NOMO-1 treated with dmso at 0.1 percent for 144 hours (cell line): ENCODE data around the gene RFXANK.
"Not testable (repeated sequence)": the region's sequence is repeated elsewhere in the genome, so short reads cannot be mapped to it uniquely, and the experiment has no call there.

Source experiments
- DNase-seq: peaks from one replicate; lab custom pipeline; 2025; ENCODE audit not compliant: unreplicated experiment; lab: John Stamatoyannopoulos, UW

The RFXANK gene

DNA sequence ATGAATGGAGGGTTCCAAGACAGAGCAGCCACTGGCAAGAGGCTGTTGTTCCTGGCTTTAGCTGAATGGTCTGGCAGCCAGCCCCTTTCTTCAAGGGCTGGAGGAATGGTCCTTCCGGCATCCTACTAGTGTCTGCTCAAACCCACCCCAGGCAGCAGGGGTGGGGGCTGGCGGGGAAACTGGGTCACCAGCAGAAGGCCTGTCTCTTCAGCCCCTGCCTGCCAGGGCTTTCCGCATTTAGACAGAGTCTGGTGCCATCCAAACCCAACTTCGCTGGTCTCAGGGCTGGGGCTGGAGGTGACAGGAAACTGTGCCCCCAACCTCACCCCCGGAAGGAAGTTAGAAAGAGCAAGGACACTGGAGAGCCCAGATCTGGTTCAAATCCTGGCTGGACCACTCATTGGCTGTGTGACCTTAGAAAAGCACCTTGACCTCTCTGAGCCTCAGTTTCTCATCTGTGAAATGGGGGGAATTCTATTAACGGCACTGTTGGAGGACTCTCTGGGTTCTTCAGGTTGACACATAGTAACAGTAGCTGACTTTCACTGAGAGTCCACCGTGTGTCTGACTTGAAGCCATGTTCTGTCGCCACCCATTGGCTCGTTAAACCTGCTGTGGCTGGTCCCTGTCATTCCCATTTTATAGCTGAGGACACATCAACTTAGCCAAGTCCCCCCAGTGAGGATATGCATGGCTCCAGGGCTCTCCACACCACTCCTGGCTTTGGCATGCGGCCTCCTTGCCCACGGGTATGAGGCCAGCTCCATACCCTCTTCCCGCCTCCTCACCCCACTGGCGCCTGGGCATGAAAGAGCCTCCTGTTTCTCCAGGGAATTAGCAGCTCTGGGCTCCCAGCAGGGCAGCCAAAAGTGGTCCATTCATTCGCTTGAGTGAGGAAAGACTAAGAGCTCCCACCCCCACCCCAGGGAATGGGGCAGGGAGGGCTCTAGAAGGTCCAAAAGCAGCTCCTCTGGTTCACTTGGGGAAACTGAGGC lies 13.7 kb downstream of the RFXANK start:
- no peak for DNase-seq

DNA sequence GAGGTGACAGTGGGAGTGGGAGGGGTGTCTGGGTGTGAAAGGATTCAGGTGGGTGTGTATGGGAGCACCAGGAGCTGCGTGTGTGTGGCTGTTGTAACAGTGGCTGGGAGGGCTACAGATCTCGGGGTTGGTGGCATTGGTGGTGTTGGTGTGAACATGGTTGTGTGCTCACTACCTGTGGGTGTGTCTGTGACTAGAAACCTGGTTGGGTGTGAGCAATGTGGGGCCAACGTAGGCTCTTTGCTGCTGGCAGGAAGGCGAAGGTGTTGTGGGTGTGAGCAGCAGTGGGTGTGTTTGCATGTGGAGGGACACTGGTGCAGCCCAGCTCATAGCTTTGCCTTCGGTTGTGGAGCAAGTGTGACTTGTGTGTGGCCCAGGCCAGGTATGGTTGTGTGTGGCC lies 14.9 kb downstream of the RFXANK start:
- no peak for DNase-seq

DNA sequence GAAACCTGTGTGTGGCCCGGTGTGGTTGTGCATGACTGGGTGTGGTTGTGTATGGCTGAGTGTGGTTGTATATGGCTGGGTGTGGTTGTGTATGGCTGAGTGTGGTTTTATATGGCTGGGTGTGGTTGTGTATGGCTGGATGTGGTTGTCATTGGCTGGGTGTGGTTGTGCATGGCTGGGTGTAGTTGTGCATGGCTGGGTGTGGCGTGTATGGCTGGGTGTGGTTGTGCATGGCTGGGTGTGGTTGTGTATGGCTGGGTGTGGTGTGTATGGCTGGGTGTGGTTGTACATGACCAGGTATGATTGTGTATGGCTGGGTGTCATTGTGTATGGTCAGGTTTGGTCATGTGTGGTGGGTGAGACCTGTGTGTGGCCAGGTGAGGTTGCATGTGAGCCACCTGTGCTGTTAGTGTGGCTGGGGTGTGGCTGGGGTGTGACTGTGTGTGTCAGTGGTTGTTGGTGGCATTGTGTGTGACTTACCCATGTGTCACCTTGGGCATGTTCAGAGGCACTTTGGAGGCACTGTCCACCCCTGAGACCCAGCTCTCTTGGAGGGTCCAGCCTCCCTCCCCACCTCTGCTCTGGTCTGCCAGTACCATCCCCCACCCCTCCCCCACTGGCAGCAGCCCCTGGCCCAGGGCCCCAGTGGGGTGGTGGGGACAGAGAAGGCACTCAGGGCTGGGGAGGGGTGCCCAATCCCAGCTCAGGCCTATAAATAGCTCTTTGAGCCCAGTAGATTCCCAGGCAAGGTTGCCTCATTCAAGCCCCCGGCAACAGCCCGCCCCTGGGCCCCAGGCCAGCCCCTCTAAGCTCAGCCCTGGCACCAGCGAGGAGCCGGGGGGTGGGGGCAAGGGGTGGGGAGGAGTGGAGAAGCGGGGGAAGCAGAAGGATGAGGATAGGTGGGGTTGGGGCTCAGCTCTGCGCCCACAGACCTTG lies 15.8 kb downstream of the RFXANK start:
- DNase-seq, result no peak

DNA sequence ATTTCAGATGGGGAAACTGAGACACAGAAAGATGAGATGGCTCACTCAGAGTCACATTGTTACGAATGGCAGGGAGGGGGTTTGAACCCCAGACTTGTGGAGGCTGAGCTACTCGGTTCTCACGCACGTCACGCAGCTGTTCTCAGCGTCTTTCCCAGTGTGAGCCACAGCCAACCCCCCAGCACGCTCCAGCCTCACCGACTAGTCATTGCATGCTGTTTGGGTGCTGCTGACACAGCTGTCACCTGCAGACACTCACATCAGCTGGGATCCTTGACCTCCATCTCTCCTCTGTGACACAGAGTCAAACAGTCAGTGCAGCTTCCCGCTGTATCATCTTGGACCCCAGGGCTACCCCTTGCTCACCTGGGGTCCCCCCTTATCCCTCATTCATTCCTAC lies 17.3 kb downstream of the RFXANK start:
- DNase-seq, result no peak

DNA sequence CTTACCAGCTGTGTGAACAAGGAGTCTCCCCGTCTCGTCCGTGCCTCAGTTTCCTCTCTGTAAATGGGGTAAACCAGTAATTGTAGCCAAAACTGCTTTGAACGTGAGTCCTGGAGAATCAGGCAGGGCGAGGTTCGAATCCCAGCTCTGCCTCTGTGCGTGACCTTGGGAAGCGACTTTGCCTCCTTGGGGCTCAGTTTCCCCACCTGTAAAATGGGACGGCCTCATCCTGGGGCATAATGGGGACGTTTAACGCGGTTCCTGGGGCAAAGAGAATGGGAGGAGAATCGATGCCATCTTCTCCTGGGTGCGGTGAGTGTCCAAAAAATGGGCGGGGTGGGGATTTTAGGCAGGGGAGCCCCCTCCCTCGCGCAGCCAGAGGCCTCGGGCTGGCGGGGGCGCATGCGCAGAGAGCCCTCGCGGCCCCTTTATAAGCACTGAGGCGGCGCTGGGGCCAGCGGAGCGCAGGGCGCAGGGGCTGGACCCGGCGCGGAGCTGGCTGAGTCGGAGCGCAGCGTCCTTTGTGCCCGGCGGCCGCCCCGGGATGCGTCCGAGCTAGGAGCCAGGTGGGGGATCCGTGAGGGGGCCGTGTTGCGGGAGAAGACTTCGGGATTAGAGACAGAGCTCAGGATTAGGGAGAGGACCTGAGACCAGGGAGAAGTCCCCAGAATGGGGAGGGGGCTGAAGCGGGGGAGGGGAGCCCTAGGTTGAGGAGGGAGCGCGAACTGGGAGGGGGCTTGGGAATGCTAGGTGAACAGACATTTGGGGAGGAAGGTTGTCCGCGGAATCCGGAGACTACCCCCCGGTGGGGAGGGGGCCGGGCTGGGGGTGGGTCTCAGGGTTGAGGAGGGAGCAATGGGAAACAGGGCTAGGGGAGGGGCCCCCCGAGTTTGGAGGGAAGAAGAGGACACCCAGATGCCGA lies 19.7 kb downstream of the RFXANK start, which contains the start of gene NCAN:
Gene NCAN, plus strand, starts transcription at position 460 of the 922 bp plus-strand sequence. CDS start 4,996 bp downstream, outside the sequence.
- no peak for DNase-seq

DNA sequence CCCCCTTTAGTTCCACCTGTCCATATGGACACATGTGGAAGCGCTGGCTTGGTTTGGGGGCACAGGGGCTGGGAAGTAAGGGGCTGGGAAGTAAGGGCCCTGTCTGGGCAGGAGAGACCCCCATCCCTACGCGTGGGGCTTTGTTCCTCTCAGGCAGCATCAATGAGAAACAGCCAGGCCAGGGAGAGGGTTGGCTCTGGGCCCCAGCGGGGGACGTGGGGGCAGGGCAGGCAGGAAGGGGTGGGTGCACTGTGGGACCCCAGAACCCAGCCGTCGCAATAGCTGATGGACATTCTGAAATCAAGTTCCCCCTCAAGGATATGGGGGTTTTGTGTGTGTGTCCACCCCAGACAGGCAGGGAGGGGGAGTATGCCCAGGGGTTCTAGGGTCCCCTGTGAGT lies 20.9 kb downstream of the RFXANK start:
- DNase-seq, result no peak

DNA sequence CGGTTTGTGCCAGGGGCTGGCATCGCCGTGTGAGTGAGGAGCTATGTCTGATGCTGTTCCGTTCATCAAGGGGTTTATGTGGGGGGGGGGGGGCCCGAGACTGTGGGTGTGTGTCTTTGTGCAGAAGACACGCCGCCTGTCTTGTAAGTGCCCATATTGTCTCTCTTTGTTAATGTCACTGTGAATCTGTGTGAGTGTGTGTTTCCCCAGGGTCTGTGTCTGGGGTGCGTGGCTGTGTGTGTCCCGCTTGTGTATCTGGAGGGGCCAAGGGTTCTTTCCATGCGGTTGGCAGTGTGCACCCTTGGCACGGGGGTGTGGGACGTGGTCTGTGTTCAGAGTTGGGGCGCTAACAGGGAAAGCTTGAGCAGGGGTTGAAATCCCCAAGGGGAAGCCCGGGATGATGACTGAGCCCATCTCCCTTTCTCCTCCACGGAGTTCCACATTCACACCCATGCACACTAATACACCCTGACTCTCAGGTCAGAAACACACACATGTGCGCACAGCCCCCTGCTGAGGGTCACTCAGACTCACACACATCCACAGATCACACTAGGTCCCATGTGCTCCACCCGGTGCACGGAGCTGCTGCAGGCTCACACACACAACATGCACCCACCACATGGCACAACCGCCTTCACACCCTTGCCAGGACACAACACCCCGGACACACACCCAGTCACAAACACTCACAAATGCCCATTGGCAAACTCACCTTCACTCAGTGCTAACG lies 21.5 kb downstream of the RFXANK start:
- no peak for DNase-seq

DNA sequence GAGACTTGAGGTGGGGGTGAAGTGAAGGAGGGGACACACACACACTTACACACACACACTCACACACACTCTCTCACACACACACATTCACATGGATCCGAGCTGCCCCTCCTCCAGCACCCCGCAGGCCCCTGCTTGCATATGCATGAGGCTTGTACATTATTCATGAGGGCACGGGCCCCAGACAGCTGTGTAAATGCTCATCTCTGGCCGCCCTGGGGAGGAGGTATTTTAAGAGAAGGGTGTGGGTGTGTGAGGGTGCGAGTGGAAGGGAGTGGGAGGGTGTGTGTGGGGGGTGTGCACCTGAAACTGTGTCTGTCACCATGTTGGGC lies 22.1 kb downstream of the RFXANK start:
- DNase-seq, result no peak

DNA sequence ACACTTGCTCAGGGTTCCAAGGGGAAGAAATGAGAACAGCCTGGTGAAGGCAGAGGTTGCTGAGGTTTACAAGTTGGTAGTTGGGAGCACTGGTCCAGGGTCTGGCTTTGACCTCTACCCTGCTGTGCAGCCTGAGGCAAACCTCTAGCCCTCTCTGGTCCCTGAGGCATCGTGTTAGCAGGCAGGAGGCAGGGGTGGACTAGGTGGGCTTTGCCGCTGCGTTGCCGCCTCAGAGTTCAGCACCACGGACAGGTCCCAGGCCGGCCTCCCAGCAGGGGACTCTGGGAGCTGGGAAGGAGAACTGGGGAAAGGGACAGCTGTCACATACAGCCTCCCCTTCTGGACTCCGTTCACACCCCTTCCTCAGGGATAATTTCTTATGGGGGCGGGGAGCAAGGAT lies 22.8 kb downstream of the RFXANK start:
- no peak for DNase-seq

DNA sequence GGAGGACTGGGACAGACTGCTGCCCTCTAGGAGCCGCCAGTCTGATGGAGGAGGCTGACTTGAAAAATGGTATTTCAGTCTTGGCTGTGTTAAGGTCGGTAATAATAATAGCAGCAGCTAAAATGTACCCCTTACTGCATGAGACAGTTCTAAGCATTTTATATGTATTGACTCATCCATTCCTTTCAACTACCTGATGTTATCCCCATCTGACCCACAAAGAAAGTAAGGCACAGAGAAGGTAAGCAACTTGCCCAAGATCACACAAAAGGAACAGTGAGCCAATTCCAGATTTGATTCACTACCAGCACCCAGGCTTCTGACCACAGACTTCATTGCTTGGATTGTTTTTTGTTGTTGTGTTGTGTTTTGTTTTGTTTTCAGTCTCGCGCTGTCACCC lies 23.7 kb downstream of the RFXANK start:
- no peak for DNase-seq

DNA sequence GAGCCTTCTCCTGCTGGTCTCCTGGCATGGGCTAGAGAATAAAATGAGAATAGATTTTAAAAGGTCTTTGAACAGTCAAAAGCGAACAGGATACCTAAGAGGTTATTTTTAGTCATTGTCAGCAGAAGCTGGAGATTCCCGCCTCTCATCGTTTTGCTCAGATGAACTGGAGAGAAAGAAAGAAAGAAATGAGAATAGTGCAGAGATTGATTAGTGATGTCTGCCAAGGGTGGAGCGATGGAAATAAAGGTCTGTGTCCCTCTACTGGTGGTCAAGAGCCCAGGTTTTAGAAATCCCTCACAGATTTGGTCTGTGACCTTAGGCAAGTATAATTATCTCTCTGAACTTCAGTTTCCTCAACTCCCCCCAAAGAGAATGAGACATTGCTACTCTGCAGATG lies 25.0 kb downstream of the RFXANK start:
- no peak for DNase-seq

DNA sequence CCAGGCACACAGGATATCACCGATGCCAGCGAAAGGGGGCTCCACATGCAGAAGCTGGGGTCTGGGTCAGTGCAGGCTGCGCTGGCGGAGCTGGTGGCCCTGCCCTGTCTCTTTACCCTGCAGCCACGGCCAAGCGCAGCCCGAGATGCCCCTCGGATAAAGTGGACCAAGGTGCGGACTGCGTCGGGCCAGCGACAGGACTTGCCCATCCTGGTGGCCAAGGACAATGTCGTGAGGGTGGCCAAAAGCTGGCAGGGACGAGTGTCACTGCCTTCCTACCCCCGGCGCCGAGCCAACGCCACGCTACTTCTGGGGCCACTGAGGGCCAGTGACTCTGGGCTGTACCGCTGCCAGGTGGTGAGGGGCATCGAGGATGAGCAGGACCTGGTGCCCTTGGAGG lies 26.9 kb downstream of the RFXANK start:
- no peak for DNase-seq

DNA sequence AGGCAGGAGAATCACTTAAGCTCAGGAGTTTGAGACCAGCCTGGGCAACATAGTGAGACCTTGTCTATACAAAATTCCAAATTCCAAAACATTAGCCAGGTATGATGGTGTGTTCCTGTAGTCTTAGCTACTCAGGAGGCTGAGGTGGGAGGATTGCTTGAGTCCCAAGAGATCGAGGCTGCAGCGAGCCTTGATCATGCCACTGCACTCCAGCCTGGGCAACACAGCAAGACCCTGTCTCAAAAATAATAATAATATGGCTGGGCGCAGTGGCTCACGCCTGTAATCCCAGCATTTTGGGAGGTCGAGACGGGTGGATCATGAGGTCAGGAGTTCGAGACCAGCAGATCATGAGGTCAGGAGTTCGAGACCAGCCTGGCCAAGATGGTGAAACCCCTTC lies 28.9 kb downstream of the RFXANK start:
- DNase-seq, result not testable (repeated sequence)

DNA sequence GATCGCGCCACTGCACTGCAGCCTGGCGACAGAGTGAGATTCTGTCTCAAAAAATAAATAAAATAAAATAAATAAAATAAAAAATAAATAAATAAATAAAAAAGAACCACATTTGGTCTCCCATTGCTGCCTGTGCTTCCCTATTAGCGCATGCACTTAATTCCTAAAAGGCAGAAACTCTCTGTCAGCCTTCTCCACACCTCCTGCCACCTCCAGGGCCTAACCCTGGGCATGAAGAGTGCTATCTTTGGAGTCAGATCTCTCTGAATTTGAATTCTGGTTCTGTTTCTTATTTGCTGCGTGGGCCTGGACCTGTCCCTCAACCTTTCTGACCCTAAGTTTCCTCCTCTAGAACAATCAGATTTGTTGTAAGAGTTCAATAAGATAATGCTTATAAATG lies 31.0 kb downstream of the RFXANK start:
- DNase-seq, result no peak

DNA sequence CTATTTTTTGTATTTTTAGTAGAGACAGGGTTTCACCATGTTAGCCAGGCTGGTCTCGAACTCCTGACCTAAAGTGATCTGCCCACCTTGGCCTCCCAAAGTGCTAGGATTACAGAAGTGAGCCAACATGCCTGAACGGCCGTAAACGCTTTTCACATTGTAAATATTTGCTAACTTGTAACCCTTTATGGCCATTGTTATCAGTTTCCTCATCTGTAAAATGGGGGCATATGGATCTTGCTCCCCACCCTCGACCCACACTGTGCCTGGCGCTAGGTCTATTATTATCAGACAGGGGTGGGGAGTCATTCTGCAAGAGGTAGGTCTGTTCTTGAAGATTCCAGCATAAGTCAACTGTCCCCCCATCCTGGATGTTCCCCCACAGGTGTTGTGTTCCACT lies 31.6 kb downstream of the RFXANK start:
- DNase-seq, result no peak

DNA sequence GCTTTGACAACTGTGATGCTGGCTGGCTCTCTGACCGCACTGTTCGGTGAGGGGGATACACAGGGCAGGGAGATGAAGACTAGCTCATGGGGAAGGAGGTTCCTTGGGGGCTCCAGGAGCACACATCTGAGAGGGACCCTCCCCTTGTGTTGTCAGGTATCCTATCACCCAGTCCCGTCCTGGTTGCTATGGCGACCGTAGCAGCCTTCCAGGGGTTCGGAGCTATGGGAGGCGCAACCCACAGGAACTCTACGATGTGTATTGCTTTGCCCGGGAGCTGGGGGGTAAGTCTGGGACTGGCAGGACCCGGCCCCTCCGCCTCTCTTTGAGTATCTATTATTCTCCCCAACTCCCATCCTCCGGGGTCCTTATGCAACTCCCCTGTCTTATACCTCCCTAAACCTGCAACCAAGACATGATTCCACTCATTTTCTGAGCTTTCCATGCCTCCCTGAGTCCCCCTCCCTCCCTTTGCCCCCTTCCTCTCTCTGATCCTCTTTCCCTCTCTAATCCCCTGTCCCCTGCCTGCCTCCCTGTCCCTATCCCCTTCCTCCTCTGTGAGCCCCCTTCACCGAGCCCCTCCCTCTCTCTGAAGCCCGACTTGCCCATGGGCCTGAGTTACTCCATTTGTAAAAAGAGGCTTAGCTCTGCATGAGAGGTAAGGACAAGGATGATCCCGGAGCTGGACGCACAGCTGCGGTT lies 32.2 kb downstream of the RFXANK start:
- DNase-seq, result no peak

DNA sequence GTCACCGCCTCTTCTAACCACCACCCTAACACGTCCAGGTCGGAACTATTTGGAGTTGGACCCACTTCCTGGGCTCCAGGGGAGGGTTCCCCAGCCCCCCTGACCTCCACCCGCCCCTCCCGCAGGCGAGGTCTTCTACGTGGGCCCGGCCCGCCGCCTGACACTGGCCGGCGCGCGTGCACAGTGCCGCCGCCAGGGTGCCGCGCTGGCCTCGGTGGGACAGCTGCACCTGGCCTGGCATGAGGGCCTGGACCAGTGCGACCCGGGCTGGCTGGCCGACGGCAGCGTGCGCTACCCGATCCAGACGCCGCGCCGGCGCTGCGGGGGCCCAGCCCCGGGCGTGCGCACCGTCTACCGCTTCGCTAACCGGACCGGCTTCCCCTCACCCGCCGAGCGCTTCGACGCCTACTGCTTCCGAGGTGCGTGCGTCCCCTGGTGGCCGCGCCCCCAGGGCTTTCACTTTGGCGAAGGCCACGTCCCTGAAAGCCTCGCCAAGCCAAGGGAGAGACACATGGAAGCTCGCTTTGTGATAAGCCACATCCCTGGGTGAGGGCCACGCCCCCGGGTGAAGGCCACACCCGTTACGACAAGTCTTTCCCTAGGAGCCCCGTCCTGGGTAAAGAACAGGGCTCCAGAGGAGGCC lies 32.9 kb downstream of the RFXANK start:
- DNase-seq, result peak; percentile 63

DNA sequence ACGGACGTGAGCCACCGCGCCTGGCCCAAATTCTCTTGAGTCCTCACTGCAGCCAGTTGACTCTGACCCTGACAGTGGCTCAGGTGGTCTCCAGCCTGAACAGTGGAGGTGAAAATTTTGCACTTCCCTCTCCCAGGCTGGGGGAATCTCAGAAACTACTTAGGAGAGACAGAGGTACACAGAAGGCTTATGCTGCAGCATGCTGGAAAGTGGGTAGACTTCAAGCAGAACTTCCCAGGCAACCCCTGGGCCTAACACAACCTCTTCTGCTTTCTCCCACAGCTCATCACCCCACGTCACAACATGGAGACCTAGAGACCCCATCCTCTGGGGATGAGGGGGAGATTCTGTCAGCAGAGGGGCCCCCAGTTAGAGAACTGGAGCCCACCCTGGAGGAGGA lies 34.1 kb downstream of the RFXANK start:
- no peak for DNase-seq

DNA sequence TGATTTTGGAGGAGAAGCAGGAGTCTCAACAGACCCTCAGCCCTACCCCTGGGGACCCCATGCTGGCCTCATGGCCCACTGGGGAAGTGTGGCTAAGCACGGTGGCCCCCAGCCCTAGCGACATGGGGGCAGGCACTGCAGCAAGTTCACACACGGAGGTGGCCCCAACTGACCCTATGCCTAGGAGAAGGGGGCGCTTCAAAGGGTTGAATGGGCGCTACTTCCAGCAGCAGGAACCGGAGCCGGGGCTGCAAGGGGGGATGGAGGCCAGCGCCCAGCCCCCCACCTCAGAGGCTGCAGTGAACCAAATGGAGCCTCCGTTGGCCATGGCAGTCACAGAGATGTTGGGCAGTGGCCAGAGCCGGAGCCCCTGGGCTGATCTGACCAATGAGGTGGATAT lies 34.6 kb downstream of the RFXANK start:
- no peak for DNase-seq
